SK-N-SH (cell line): Measurements from ENCODE around the gene RASA3. TPM values are rescaled to one million over a fixed set of nuclear protein-coding genes. Genes with fewer than 3 reads are reported as not detected.

Experiments
- CTCF ChIA-PET: fragments of 300-600, 350-600 bp; formaldehyde crosslinking; extraction: SDS; loops from one replicate; lab custom pipeline; 2021; lab: Yijun Ruan, JAX
- POLR2A ChIA-PET: fragments of 350-600 bp; sonication (Branson Sonifier 250); formaldehyde crosslinking; extraction: SDS; loops from one replicate; lab custom pipeline; 2020; ENCODE audit warnings: antibody characterized with exemption, inconsistent platforms; lab: Yijun Ruan, JAX
- DNase-seq: peaks from one replicate; pipeline ENCODE4 v3.0.0; 2012
- H2AFZ ChIP-seq: fragments of 200-600 bp; sonication (generic); 2 replicates; pipeline ENCODE4 v1.8.1; 2016; ENCODE audit warnings: antibody characterized with exemption, mild to moderate bottlenecking, low read depth
- H3F3A ChIP-seq: fragments of 200-600 bp; sonication (generic); replicated peaks from 2 replicates; pipeline ENCODE3; 2016; ENCODE audit warnings: antibody characterized with exemption, mild to moderate bottlenecking; ENCODE audit not compliant: insufficient read depth
- H3K27ac ChIP-seq, 2 experiments: fragments of 200-500 bp in 1 of 2; fragments of 200-600 bp in 1 of 2; sonication (Bioruptor generic) in 1 of 2; sonication (generic), shearing (Covaris generic) in 1 of 2; 2 replicates each; pipeline versions ENCODE4 v1.5.1 to v1.6.1; 2014 to 2016; ENCODE audit warnings: low read depth in 2 of 2, inconsistent platforms in 1 of 2, low read length in 1 of 2, mild to moderate bottlenecking in 1 of 2, mixed read lengths in 1 of 2
- H3K27me3 ChIP-seq: fragments of 200-600 bp; sonication (generic), shearing (Covaris generic); 2 replicates; pipeline ENCODE4 v1.6.1; 2016; ENCODE audit warnings: mixed run types; ENCODE audit not compliant: insufficient read depth
- H3K36me3 ChIP-seq, 2 experiments: fragments of 200-500 bp in 1 of 2; fragments of 200-600 bp in 1 of 2; sonication (Bioruptor generic) in 1 of 2; sonication (generic) in 1 of 2; replicated peaks in 1 of 2; 2 replicates each; pipeline versions ENCODE3 to v1.5.1; 2014 to 2016; ENCODE audit warnings: low read length in 1 of 2, mild to moderate bottlenecking in 1 of 2; ENCODE audit not compliant: insufficient read depth in 2 of 2, control insufficient read depth in 1 of 2
- H3K4me1 ChIP-seq, 2 experiments: fragments of 200-500 bp in 1 of 2; fragments of 200-600 bp in 1 of 2; sonication (Bioruptor generic) in 1 of 2; sonication (generic), shearing (Covaris generic) in 1 of 2; 2 replicates each; pipeline versions ENCODE4 v1.5.1 to v1.6.1; 2014 to 2016; ENCODE audit warnings: low read depth in 1 of 2, low read length in 1 of 2, mixed run types in 1 of 2; ENCODE audit not compliant: insufficient read depth in 2 of 2, control insufficient read depth in 1 of 2
- H3K4me2 ChIP-seq: fragments of 200-600 bp; sonication (generic), shearing (Covaris generic); 2 replicates; pipeline ENCODE4 v1.6.1; 2017; ENCODE audit warnings: mixed run types
- H3K4me3 ChIP-seq, 2 experiments: fragments of 200-500 bp in 1 of 2; fragments of 200-600 bp in 1 of 2; sonication (Bioruptor generic) in 1 of 2; sonication (generic), shearing (Covaris generic) in 1 of 2; 2 replicates each; pipeline versions ENCODE4 v1.5.1 to v1.8.1; 2014 to 2016; ENCODE audit warnings: low read depth in 2 of 2, inconsistent platforms in 1 of 2, low read length in 1 of 2, mild to moderate bottlenecking in 1 of 2, mixed read lengths in 1 of 2, moderate library complexity in 1 of 2
- H3K79me2 ChIP-seq: fragments of 200-600 bp; sonication (generic); 2 replicates; pipeline ENCODE4 v1.8.1; 2017; ENCODE audit warnings: mild to moderate bottlenecking; ENCODE audit not compliant: insufficient read depth
- H3K9ac ChIP-seq: fragments of 200-600 bp; sonication (generic); 2 replicates; pipeline ENCODE4 v1.6.1; 2017; ENCODE audit warnings: mixed run types
- H3K9me2 ChIP-seq: fragments of 200-600 bp; sonication (generic); 2 replicates; pipeline ENCODE4 v1.6.1; 2017; ENCODE audit warnings: mixed run types
- H3K9me3 ChIP-seq: fragments of 200-600 bp; sonication (generic); 2 replicates; pipeline ENCODE4 v1.6.1; 2017; ENCODE audit warnings: mixed run types, mild to moderate bottlenecking, moderate library complexity
- H4K20me1 ChIP-seq: fragments of 200-600 bp; sonication (generic); 2 replicates; pipeline ENCODE4 v1.6.1; 2017; ENCODE audit warnings: mild to moderate bottlenecking, mixed run types; ENCODE audit not compliant: insufficient read depth
- CHD2 ChIP-seq: fragments of 150-350 bp; IDR thresholded peaks from 2 replicates; pipeline ENCODE4 v1.6.1; 2018; ENCODE audit warnings: low read length; ENCODE audit not compliant: partially characterized antibody
- ELF1 ChIP-seq: IDR thresholded peaks from 2 replicates; pipeline ENCODE4 v1.4.0; 2012
- EP300 ChIP-seq, 2 experiments: IDR thresholded peaks; 2 replicates each; pipeline versions ENCODE4 v1.4.0 to v1.6.1; 2012; ENCODE audit warnings: borderline replicate concordance in 1 of 2, low read depth in 1 of 2, low read length in 1 of 2
- FOSL2 ChIP-seq: IDR thresholded peaks from 2 replicates; pipeline ENCODE4 v1.4.0; 2012; ENCODE audit warnings: low read depth, mild to moderate bottlenecking, moderate library complexity, borderline replicate concordance
- FOXJ3 ChIP-seq: sonication (generic); formaldehyde crosslinking; IDR thresholded peaks from 2 replicates; pipeline ENCODE4 v1.5.1; 2020; ENCODE audit warnings: mild to moderate bottlenecking, missing genetic modification reagents
- GATA2 ChIP-seq: sonication (generic); formaldehyde crosslinking; IDR thresholded peaks from 2 replicates; pipeline ENCODE4 v1.5.0; 2020; ENCODE audit warnings: mild to moderate bottlenecking, missing genetic modification reagents
- JUND ChIP-seq: IDR thresholded peaks from 2 replicates; pipeline ENCODE4 v1.4.0; 2012
- MXI1 ChIP-seq: IDR thresholded peaks from 2 replicates; pipeline ENCODE4 v1.6.1; 2012; ENCODE audit warnings: mild to moderate bottlenecking, low read depth, low read length, improper control_type of control experiment
- NFIC ChIP-seq: IDR thresholded peaks from 2 replicates; pipeline ENCODE4 v1.4.0; 2012; ENCODE audit warnings: borderline replicate concordance
- NRF1 ChIP-seq: IDR thresholded peaks from 2 replicates; pipeline ENCODE4 v1.6.1; 2012; ENCODE audit warnings: low read depth, mild to moderate bottlenecking, low read length
- RAD21 ChIP-seq: IDR thresholded peaks from 2 replicates; pipeline ENCODE4 v1.6.1; 2012; ENCODE audit warnings: mild to moderate bottlenecking, low read length
- RCOR1 ChIP-seq: fragments of 150-350 bp; IDR thresholded peaks from 2 replicates; pipeline ENCODE4 v1.6.1; 2017; ENCODE audit warnings: antibody characterized with exemption, low read length
- RFX5 ChIP-seq: IDR thresholded peaks from 2 replicates; pipeline ENCODE4 v1.6.1; 2012; ENCODE audit warnings: mild to moderate bottlenecking, improper control_type of control experiment, low read length
- RXRA ChIP-seq: IDR thresholded peaks from 2 replicates; pipeline ENCODE4 v1.4.0; 2012; ENCODE audit warnings: low read depth, mild to moderate bottlenecking, borderline replicate concordance
- TAF1 ChIP-seq: IDR thresholded peaks from 2 replicates; pipeline ENCODE4 v1.6.1; 2012; ENCODE audit warnings: low read depth, mild to moderate bottlenecking, low read length, moderate library complexity, borderline replicate concordance
- TCF12 ChIP-seq: IDR thresholded peaks from 2 replicates; pipeline ENCODE4 v1.4.0; 2012
- TEAD4 ChIP-seq: IDR thresholded peaks from 2 replicates; pipeline ENCODE4 v1.4.0; 2012; ENCODE audit warnings: mild to moderate bottlenecking, borderline replicate concordance; ENCODE audit not compliant: insufficient read depth
- YY1 ChIP-seq: IDR thresholded peaks from 2 replicates; pipeline ENCODE4 v1.4.0; 2012; ENCODE audit warnings: low read depth, mild to moderate bottlenecking
- WGBS: methylation state at CpG from one replicate; pipeline ENCODE4 v1.1.6; 2017; ENCODE audit warnings: low lambda C conversion rate; 5-methylcytosine and 5-hydroxymethylcytosine counted together
- polyA plus RNA-seq, 3 experiments: library from polyadenylated mRNA; depleted of rRNA; stranded (reverse); fragments of >200 nt; gene quantifications; 2 replicates each; pipeline ENCODE4 v1.2.3, GENCODE V29; 2012
- TF ChIP-seq, protein P1 (sequence below): fragments of 150-350 bp; IDR thresholded peaks from 2 replicates; pipeline ENCODE4 v1.6.1; 2016; ENCODE audit warnings: mild to moderate bottlenecking, low read depth, low read length
- TF ChIP-seq, protein P2 (sequence below): IDR thresholded peaks from 2 replicates; pipeline ENCODE4 v1.4.0; 2012; ENCODE audit warnings: low read depth
- TF ChIP-seq, protein P3 (sequence below): IDR thresholded peaks from 2 replicates; pipeline ENCODE4; 2012
- TF ChIP-seq, protein P4 (sequence below): fragments of 200-600 bp; sonication (generic); IDR thresholded peaks from 2 replicates; pipeline ENCODE4 v1.6.1; 2017; ENCODE audit warnings: antibody characterized with exemption, mild to moderate bottlenecking, moderate library complexity
- TF ChIP-seq, protein P5 (sequence below): fragments of 150-350 bp; IDR thresholded peaks from 2 replicates; pipeline ENCODE4 v1.6.1; 2017; ENCODE audit warnings: antibody characterized with exemption, low read length, low read depth, borderline replicate concordance

RASA3 gene
- polyA plus RNA-seq, 1 of the 3 experiments (the other 2 are of a cell fraction), result 25.1 TPM

DNA sequence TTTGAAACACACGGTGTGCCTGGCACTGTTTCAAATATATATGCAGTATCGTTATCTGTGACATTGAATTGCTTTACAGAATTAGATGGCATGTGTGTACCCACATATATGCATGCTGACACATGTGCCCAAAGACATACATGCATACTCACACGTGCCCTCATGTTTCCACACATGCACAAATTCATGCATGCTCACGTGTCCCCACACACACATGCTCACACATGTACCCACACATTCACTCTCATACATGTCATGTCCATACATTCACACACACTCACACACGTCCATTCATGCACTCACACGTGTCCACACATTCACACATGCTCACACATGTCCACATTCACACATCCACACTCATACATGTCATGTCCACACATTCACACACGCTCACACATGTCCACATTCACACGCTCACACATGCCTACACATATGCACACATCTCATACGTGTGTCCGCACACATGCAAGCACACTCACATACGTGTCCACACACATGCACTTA is 140.7 kb downstream of the RASA3 start (continued):
- no peak for TF ChIP-seq TAF1
- TF ChIP-seq, protein P1, sequence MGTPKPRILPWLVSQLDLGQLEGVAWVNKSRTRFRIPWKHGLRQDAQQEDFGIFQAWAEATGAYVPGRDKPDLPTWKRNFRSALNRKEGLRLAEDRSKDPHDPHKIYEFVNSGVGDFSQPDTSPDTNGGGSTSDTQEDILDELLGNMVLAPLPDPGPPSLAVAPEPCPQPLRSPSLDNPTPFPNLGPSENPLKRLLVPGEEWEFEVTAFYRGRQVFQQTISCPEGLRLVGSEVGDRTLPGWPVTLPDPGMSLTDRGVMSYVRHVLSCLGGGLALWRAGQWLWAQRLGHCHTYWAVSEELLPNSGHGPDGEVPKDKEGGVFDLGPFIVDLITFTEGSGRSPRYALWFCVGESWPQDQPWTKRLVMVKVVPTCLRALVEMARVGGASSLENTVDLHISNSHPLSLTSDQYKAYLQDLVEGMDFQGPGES, result no peak
- no peak for TF ChIP-seq GATA2 (CRISPR knock-in tag)
- TF ChIP-seq, protein P2, sequence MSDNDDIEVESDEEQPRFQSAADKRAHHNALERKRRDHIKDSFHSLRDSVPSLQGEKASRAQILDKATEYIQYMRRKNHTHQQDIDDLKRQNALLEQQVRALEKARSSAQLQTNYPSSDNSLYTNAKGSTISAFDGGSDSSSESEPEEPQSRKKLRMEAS, result no peak
- TF ChIP-seq CHD2, result no peak
- TF ChIP-seq, protein P3, sequence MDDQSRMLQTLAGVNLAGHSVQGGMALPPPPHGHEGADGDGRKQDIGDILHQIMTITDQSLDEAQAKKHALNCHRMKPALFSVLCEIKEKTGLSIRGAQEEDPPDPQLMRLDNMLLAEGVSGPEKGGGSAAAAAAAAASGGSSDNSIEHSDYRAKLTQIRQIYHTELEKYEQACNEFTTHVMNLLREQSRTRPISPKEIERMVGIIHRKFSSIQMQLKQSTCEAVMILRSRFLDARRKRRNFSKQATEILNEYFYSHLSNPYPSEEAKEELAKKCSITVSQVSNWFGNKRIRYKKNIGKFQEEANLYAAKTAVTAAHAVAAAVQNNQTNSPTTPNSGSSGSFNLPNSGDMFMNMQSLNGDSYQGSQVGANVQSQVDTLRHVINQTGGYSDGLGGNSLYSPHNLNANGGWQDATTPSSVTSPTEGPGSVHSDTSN, result no peak
- no peak for TF ChIP-seq EP300 (IDR thresholded peaks at IDR 0.05; ENCODE audit: borderline replicate concordance in 1 of 2, low read depth in 1 of 2, low read length in 1 of 2)

DNA sequence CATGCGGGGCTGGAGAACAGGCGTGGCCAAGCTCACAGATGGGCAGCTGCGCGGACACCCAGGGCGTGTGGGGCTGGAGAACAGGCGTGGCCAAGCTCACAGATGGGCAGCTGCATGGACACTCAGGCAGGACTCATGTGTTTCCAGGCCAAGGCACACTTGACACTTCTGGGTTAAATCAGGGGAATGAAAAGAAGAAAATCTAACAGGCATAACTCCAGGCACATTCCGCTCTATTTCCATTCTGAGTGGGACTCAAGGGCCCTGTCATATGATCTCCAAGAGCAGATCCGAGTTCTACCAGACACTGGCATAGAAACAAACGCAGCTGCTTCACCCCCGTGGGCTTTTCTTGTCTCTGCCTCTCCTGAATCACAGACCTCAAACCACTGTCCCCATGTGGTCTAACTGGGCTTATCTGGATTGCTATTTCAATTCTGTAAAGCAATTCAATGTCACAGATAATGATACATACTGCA is 141.2 kb downstream of the RASA3 start:
- 70% methylated on average over 4 of the region's 10 CpGs for WGBS
- H3K9me2 ChIP-seq, result no peaks in the 10 kb centered on the region
- H3K4me2 ChIP-seq, result no peak overlapping the region
- no peak overlapping the region for H2AFZ ChIP-seq
- peaks cover 0 to 15% of the 10 kb centered on the region in 2 experiments; a peak in 1 of 4 replicates for H3K4me1 ChIP-seq
- no peaks in the 10 kb centered on the region for H3K9me3 ChIP-seq
- H3K27me3 ChIP-seq, result no peaks in the 10 kb centered on the region
- no peaks in the 10 kb centered on the region for H3K79me2 ChIP-seq
- no peak overlapping the region for H3K4me3 ChIP-seq
- peak; percentile 80 for DNase-seq
- H3K27ac ChIP-seq, result 0 out of 4 replicates have a peak overlapping the region, but pooled peaks of 1 of the 2 experiments have one; percentile 31
- H3K9ac ChIP-seq, result no peak overlapping the region
- CTCF ChIA-PET, result interaction anchor here (0.8 to 1.1 kb wide), 2 partner anchors 13 to 236 kb away, joined by 3 read pairs; no protein-coding TSS in a partner anchor
- no peaks in the 10 kb centered on the region for H3F3A ChIP-seq
- POLR2A ChIA-PET, result no interaction called here
- TF ChIP-seq RFX5 (no peak), YY1 (no peak), ELF1 (no peak), JUND (no peak), RAD21 (no peak), EP300 (IDR thresholded peaks at IDR 0.05; ENCODE audit: borderline replicate concordance in 1 of 2, low read depth in 1 of 2, low read length in 1 of 2) (no peak; a peak in 1 of 4 replicates), TEAD4 (no peak), NFIC (no peak), RXRA (no peak), FOXJ3 (CRISPR knock-in tag) (0 out of 2 replicates have a peak, but pooled peaks have one; percentile 30), NRF1 (no peak), MXI1 (peak; percentile 20; the same call in 1 of the 2 replicates), GATA2 (CRISPR knock-in tag) (peak; percentile 61; the same call in 1 of the 2 replicates), FOSL2 (no peak), TCF12 (no peak), CHD2 (peak; percentile 57), RCOR1 (peak; percentile 98)
- TF ChIP-seq, protein P4, sequence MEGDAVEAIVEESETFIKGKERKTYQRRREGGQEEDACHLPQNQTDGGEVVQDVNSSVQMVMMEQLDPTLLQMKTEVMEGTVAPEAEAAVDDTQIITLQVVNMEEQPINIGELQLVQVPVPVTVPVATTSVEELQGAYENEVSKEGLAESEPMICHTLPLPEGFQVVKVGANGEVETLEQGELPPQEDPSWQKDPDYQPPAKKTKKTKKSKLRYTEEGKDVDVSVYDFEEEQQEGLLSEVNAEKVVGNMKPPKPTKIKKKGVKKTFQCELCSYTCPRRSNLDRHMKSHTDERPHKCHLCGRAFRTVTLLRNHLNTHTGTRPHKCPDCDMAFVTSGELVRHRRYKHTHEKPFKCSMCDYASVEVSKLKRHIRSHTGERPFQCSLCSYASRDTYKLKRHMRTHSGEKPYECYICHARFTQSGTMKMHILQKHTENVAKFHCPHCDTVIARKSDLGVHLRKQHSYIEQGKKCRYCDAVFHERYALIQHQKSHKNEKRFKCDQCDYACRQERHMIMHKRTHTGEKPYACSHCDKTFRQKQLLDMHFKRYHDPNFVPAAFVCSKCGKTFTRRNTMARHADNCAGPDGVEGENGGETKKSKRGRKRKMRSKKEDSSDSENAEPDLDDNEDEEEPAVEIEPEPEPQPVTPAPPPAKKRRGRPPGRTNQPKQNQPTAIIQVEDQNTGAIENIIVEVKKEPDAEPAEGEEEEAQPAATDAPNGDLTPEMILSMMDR, result no peak
- TF ChIP-seq, protein P5, sequence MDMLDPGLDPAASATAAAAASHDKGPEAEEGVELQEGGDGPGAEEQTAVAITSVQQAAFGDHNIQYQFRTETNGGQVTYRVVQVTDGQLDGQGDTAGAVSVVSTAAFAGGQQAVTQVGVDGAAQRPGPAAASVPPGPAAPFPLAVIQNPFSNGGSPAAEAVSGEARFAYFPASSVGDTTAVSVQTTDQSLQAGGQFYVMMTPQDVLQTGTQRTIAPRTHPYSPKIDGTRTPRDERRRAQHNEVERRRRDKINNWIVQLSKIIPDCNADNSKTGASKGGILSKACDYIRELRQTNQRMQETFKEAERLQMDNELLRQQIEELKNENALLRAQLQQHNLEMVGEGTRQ, result no peak
- TF ChIP-seq, protein P3, result no peak
- H4K20me1 ChIP-seq, result no peaks in the 10 kb centered on the region
- peaks cover 25 to 35% of the 10 kb centered on the region in 2 experiments for H3K36me3 ChIP-seq
